Globus pallidus (tissue), 1 donor: ENCODE measurements around the gene RAB2B.
"Not testable (repeated sequence)": the region's sequence is repeated elsewhere in the genome, so short reads cannot be mapped to it uniquely, and the experiment has no call there.

Experiments used
- DNase-seq: peaks from one replicate; pipeline ENCODE4 v3.0.0-alpha.2; 2015; ENCODE audit warnings: low spot score

Gene RAB2B

GRCh38 chr14:21486640-21487087, 9.9 kb upstream of the RAB2B start:
- DNase-seq: no peak

DNA sequence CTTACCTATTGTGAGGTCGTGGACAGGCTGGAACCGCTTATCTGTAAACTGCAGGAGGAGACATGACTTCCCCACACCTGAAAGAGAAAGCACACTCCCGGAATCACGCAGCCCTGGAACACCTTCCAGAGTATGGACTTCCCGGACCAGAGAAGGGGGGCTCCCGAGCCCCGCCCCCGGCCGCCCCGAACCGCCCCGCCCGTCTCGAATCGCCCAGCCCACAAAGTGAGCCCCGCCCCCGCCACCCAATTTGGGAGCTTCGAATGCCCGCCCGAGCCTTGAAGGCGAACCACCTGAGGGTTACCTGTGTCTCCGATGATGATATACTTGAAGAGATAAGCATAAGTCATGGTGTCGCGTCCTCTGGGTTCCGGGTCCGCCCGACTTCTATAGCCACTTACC, 235 bp downstream of the RAB2B start:
- DNase-seq: no peak

GRCh38 chr14:21475767-21476522, 814 bp downstream of the RAB2B start:
- no peak for DNase-seq

DNA sequence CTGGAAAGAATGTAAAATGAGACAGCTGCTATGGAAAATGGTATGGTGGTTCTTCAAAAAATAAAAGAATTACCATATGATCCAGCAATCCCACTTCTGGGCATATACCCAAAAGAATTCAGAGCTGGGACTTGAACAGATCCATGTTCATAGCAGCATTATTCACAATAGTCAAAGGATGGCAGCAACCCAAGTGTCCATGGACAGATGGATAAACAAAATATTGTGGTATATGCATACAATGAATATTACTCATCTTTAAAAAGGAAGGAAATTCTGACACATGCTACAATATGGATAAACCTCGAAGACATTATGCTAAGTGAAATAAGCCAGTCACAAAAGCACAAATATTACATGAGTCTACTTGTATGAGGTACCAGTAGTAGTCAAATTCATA, 9.1 kb downstream of the RAB2B start:
- peak; percentile 30 for DNase-seq

DNA sequence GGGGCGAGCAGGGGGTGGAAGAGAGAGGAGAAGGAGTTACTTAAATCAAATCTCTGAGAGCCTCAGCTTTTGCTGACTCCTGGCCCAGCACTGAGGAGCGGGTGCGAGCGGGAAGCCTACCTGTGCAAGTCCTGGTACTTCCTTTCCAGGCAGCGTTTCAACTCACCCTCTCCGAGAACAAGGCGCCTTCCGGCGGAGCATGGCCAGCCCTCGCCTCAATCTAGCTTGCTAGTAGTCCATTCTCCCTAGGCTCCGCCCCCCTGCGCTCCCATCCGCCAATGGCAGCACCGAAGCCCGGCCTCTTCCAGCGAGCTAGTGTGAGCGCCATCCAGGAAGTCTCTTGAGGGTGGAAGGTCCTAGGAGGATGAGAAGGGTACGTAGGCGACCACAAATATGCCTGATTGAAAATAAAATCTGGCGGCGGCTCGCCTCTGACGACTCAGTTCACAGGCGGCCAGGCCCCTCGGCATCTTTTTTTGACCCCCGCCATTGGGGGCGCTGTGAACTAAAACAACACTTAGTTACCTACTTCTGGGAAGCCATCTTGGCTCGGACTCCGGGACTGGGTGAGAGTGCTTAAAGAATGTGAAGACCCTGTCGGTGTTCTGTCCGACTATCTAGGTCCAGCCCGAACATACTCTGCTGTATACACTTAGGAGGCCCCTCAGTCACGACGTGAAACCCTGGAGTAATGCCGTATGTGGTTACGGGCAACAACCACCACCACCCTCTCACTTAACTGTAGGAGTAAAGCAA, 20.7 kb downstream of the RAB2B start, which contains the start of gene CHD8:
Gene CHD8, minus strand, starts transcription at position 212 of the 756 bp plus-strand sequence. CDS start 24,480 bp downstream, outside the sequence.
- peak; percentile 100 for DNase-seq

DNA sequence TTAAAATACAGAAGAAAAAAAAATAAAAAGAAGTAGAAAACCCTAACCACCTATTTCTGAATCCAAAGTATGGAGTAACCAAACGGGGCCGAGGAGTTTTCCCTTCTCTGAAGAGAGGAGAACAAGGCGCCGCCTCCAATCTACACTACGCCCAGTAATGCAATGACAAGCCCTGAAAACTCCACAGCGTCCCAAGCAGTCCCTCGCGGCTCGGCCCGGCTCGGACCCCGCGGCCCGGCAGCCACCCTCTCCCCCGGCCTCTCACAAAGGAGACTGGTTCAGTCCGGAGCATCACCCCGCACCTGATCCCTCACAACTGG, 21.2 kb downstream of the RAB2B start:
- no peak for DNase-seq

- no peak for DNase-seq
Observed at GRCh38 chr14:21454843-21455544, 21.8 kb downstream of the RAB2B start.

DNA sequence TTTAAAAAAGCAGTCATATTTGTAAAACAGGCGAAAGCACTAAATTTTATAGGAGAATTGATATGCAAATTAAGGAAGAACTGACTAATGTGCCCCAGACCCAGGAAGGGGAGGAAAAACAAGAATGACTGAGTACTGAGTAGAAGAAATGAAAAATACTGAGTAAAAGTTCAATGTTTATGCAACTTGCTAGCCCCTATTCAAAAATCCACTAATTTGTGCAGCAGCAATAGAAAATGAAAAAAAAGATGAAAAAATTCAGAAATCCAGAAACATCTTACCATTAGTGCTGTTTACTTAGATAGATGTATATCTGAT, 26.9 kb downstream of the RAB2B start:
- no peak for DNase-seq

GRCh38 chr14:21442657-21443056, 34.1 kb downstream of the RAB2B start:
- DNase-seq: not testable (repeated sequence)

GRCh38 chr14:21440859-21441258, 35.9 kb downstream of the RAB2B start:
- DNase-seq: no peak

DNA sequence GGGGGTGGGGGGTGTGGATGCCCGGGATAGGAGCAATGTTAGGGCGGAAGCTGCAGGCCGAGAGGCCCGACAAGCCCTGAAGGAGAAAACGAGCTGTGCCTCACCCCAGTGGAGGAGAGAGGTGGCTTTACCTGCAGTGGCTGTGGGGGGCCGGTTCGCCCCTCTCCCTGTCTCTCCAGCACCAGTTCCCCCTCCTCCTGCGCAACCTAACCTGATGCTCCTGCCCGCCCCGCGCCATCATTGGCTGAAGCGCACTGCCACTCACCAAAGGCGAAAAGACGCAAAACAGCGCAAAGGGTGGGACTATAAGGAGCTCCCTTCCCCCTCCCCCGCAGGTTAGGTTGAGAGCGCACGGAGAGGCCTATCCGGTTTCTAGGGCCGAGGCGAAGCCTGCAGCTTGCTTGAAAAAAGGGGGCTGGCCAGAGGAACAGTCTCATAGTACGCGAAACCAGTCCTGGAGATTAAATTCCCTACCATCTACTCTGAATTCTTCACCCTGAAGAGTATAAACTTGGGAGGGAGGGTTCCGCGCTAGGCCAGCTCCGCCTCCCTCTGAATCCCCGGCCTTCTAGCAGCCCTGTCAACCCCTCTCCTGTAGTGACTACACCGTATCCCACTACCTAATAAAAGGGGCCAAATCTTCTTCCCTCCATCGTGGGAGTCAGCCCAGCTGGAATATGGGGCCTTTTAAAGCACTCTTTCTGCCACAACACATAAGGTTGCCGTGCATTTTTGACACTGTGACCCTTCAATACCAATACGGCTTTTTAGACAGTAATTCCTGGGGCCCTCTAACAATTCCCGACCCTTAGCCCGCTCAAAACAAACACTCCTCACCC, 39.5 kb downstream of the RAB2B start:
- DNase-seq: peak; percentile 99

DNA sequence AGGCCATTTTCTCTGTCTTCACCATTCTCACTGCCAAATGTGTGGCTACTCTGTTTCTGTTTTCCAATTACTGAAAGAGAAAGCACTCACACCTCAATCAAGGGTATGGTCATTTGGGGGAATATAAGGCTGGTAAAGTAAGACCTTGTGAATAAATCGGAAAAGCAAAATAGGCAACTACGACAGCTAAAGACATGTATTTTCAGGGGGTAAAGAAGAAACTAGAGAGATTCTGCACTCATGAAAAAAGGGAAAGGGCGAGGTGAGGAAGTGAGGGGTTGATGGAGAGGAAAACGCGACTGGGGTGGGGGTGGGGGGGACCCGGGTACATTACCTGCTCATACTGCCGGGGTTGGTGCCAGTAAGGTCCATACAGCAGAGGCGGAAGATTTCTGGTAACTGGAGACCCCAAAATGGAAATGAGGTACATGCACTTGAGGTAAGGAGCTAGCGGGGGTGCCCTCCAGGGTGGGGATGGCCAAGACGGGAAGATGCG, 40.1 kb downstream of the RAB2B start:
- DNase-seq: no peak

GRCh38 chr14:21431126-21431525, 45.6 kb downstream of the RAB2B start:
- DNase-seq: no peak

DNA sequence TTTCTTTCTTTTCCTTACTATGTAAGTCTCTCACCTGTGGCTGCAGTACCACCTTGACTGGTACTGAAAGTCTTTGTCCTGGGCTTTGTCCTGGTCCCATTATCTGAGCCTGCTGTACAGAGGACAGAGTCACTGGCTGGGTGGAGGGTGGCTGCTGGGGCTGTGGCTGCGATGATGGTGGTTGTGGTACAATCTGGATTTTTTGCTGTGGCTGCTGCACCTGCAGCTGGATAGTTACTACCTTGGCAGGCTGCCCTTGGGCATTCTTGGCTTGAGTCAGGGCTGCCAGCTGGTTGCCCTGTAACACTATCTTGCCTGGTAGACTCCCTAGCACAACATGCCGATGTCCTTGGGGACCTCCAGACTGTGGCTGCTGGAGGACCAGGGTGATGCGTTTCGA, 47.8 kb downstream of the RAB2B start:
- DNase-seq: no peak

DNA sequence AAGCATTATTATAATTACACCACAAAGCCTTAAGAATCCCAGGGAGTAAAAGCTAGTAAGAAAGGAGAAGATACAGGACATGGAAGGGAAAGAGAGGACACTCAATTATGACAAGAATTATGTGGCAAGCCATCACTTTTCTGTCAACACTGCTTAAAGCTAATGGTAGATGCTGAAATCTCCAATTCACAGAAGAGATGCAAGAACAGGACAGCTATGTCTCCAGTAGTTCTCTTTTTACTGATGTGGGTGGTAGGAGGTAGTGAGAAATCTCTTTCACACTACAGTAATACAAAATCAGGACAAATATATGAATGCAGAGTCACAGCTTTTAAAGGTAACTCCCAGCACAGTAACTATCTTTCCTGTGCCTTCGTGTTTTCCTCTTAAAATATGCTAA, 50.1 kb downstream of the RAB2B start:
- DNase-seq: no peak

- DNase-seq: no peak
Observed at GRCh38 chr14:21419528-21419927, 57.2 kb downstream of the RAB2B start.

GRCh38 chr14:21415329-21415728, 61.4 kb downstream of the RAB2B start:
- DNase-seq: no peak

GRCh38 chr14:21414137-21414631, 62.6 kb downstream of the RAB2B start:
- DNase-seq: no peak
